HG03469 (cell line): Measurements from ENCODE around the gene ASB1.

Experiments
- ATAC-seq: cut with Tn5 transposase; IDR thresholded peaks from one replicate; pipeline ENCODE4 v1.9.1; 2021; ENCODE audit warnings: mild to moderate bottlenecking, moderate library complexity, moderate number of reproducible peaks; ENCODE audit not compliant: unreplicated experiment

Gene ASB1

DNA sequence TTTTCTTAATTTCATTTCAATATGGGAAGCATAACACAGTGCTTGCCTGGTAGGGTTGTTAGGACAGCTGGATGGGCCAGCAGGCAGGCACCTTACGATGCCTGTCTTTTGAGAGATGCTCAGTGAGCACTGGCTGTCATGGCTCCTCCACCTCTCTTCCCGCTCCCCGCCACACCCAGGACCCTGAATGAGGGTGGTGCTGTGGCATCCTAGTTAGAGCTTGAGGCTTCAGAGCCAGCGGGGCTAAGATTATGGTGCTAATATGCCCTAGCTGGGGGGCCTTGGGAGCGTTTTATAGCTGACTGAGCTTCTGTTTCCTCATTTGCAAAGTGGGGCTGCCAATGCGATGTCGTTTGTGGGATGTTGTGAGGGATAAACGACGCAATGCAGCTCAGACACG, 37.7 kb downstream of the ASB1 start:
- no peak for ATAC-seq

DNA sequence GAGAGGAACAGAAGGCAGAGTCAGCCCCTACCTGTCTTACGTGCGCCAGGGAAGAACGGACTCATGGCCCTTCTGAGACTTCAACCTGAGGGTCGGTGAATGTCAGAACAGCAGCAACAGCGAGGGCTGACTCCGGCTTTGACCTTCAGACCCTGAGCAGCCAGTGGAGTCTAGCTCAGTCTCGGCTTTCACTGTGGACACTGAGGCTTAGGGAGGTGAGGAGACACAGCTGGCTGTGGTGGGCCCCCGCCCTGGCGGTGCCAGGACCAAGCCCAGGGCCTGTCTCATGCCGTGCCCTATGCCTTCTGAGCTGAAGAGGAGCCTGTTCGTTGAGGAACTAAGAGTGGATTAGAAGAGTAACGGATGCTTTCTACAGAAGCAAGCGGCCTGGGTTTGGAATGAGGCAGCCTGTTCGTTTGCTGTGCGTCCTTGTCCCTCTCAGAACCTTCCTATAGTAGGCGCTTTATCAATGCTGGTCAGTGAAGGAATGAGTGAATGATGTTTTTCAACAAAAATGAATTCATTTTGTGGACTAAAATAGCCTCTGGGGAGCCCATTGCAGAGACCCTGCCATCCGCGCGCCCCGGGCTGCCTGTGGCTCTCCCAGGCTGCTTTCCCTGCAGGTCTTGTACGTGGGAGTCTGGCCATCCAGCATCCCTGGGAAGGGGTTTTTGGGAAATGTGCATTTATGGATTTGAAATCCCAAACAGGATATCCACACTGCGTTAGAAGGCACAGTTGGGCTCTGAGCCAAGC, 38.9 kb downstream of the ASB1 start:
- no peak for ATAC-seq

DNA sequence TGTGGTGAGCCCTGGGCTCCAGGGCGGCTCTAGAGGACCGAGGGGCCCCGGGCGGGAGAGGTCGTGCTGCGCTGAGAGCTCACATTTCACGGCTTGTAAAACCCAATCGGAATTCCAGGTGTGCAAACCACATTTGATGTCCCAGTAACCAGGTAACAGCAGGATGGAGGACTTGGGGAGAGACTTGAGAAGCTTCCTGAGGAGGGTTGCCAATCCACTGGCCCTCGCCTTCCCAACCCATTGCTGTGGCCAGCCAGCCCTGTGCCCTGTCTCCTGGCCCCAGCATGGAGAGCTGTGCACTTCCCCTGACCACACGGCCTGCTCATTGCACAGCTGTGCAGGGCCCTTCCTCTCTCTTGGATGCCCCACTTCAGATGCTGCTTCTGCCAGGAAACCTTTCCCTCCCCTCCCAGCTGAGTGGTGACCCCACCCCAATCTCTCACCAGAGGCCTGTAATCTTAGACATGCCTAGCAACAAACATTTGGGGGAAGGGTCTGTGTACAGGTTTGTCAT, 39.6 kb downstream of the ASB1 start:
- ATAC-seq = no peak

DNA sequence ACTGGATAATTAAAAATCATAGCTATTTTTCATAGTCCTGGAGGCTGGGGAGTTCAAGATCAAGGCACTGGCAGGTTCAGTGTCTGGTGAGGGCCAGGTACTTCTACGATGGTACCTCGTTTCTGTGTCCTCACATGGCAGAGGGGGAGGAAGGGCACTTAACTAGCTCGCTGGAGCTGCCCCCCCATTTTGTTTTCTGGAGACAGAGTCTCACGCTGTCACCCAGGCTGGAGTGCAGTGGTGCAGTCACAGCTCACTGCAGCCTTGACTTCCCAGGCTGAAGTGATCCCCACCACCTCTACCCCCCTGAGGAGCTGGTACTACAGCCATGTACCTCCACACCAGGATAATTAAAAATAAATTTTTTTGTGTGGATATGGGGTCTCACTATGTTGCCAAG, 40.3 kb downstream of the ASB1 start:
- ATAC-seq = no peak

DNA sequence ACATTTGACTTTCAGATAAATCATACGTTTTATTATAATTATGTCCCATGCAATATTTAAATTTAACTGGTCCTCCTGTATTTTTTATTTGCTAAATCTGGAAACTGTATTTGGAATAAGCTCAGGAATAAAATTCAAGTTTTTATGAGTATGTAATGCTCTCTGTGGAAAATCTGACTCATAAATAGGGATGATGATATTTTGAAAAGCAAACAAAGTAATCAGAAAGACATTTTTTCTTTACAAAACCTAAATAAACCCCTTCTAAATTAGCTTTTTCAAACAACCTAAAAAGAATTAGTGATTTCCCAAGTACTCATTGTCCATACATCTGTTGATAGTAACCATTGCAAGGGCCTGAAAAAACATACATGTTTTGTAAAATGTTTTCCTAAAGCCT, 41.1 kb downstream of the ASB1 start:
- no peak for ATAC-seq

DNA sequence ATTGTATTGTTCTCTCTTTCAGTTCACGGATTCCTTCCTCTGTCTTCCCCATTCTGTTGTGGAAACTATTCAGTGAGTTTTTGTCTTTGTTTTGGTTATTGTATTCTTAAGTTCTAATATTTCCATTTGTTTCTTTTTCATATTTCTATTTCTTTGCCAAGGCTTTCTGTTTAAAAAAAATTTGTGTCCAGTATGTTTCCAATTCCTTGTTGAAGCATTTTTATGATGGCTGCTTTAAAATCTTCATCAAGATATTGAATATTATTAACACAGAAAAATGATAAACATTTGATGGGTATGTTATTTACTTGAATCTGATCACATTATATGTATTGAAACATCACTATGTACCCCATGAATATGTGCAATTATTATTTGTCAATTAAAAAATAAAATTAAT, 42.4 kb downstream of the ASB1 start:
- no peak for ATAC-seq

DNA sequence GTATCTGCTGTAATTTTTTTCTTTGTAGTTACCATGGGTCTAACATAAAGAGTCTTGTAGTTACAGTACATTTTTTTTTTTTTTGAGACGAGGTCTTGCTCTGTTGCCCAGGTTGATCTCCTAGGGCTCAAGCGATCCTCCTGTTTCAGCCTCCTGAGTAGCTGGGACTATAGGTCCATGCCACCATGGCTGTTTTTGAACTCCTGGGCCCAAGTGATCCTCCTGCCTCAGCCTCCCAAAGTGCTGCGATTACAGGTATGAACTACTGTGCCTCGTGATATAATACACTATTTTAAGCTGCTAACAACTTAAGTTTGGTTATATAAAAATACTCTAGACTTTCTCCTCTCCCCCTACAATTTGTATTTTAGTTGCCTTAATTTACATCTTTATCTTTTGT, 46.3 kb downstream of the ASB1 start:
- ATAC-seq = no peak

DNA sequence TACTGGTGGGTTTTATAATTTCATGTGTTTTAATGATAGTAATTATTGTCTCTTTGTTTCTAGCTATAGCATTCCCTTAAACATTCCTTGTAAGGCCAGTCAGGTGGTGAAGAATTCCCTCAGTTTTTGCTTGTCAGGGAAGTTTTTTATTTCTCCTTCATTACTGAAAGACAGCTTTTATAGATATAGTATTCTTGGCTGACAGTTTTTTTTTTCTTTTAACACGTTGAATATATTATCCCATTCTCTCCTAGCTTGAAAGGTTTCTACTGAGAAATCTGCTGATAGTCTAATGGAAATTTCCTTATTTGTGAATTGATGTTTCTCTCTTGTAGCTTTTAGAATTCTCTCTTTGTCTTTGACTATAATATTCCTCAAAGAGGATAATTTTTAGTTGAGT, 46.8 kb downstream of the ASB1 start:
- ATAC-seq = no peak

DNA sequence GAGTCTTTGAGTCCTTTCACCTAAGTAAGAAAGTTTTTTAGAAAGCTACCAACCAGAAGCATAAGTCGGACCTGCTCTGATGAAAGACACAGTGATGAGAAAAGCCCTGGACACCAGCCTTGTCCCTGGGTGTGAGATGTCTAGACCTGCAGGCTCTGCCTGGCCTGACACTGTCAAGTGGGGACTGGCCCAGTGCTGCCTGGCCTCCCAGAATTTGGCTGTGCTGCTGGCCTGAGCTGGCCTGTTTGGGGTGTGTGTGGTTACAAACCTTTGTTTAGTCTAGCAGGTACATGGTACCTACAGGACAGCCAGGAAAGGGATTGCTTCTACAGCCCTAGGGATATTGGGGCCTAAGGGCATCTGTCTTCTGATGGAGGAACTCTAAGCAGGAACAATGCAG, 48.3 kb downstream of the ASB1 start:
- no peak for ATAC-seq

DNA sequence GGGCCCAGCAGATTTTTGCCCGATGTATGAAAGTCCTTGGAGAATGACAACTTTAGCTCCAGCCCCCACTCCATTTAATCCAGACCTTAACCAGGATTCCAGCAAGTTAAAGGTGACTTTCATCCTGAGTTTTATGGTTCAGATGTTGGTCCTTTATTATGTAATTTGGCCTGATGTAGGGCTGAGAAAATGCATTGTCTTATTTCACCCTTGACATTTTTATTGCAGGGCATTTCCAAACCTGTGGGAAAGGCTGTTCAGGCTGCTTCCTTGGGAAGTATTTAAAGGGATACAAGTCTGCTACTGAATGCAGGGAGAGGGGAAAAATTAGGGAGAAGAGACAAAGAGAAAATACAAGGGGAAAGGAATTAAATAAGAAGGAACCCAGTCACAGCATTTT, 48.8 kb downstream of the ASB1 start:
- no peak for ATAC-seq

DNA sequence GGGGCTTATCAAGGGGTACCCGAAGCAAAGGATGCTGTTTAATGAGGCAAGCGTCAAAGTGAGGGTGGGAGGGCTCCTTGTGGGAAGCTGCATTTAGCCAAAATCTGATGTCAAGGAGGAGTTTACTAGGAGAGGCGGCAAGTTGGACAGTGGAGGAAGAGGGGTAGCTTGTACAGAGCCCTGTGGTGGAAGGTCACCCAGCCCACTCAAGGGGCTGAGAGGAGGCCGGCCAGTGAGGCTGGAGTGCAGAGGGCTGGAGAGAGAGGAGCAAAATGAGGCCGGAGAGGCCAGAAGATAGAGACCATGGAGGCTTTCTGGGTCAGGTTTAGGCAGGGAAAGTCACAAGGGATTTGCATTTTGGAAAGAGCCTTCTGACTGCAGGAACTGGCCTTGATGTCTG, 49.5 kb downstream of the ASB1 start:
- ATAC-seq = no peak

DNA sequence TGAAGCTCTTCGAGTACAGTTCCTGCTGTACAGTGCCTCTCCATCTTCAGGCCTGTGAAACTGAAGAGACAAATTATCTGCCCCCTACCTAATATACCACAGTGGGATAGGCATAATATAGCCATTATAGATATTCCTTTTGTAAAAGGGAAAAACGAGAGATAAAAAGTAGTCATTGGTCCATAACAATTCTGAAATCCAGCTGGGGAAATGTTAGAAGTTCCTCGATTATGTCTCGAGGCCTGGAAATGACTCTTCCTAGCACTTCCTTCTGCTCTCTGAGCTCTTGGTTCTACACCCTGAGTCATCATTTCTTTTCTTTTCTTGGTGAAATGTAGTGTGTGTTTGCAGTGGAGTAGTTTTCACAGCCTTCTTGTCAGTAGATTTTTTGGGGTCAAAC, 51.5 kb downstream of the ASB1 start:
- ATAC-seq = no peak

DNA sequence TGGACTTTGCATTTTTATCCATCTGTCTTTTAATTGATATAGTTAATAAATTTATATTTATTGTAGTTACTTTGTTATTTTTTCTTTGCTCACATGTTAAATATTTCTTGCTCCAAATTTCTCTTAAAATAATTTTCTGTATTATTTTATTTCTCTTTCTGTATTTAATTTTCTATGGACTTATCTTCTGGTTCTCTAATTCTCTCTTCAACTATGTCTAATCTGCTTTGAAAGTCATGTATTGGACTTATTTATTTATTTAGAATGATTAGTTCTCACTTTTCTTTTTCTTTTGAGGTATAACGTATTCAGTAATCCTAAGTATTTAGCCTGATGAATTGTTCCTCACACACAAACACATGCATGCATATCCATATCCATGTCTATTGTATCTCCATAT, 53.1 kb downstream of the ASB1 start:
- no peak for ATAC-seq

DNA sequence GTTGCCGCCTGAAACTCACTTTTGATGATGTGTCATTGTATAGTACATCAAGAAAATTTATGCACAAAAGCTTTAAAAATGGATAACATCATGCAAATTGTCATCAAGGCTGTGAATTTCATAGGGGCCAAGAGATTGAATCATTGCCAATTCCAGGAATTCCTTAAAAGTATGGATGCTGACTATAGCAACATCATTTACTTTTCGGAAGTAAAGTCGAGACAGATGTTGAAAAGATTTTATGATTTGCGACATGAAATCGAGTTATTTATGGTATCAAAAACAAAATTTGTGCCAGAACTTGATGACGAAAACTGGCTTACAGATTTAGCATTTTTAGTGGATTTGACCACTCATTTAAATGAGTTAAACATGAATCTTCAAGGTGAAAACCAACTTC, 56.3 kb downstream of the ASB1 start:
- ATAC-seq = no peak

DNA sequence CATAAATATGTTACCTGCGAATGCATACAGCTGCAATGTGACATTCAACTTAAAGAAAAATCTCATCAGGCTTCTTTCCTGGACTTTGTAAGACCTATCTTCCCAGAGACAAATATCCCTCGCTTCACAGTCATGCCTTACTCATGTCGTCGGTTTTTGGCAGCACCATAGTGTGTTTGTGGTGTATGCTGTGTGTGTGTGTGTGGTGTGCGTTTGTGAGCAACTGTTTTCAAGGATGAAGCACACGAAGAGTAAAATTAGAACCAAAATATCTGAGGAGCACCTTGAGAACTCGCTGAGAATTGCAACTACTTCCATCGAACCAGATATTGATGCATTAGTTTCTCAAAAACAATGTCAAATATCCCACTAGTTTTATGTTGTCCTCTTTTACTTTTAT, 56.9 kb downstream of the ASB1 start:
- no peak for ATAC-seq

DNA sequence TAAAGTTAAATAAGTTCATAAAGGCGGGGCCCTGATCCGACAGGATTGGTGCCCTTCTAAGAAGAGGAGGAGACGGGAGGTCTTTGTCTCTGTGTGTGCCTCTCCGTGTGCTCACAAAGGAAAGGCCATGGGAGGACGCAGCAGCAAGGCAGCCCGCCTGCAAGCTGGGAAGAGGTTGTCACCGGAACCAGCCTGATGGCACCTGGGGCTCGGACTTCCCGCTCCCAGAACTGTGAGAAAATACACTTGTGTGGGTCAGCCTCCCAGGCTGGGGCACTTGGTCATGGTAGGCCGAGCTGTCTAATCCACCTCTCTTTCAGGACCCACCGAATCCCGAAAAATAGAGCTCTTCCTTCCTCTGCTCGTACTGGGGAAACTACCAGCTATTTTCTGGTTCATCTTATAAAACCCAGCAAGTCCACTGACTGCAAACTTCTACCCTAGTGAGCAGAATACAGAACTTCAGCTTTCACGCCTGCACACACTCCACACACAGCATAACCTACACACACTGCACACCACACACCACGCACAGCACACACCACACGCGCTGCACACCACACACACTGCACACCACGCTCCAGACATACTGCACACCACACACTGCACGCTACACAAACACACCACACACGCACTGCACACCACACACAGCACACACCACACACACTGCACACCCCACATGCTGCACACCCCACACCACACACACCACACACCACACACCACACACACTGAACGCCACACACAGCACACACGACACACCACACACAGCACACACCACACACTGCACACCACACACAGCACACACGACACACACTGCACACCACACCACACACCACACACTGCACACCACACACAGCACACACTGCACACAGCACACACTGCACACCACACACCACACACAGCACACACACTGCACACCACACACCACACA, 58.1 kb downstream of the ASB1 start:
- no peak for ATAC-seq

DNA sequence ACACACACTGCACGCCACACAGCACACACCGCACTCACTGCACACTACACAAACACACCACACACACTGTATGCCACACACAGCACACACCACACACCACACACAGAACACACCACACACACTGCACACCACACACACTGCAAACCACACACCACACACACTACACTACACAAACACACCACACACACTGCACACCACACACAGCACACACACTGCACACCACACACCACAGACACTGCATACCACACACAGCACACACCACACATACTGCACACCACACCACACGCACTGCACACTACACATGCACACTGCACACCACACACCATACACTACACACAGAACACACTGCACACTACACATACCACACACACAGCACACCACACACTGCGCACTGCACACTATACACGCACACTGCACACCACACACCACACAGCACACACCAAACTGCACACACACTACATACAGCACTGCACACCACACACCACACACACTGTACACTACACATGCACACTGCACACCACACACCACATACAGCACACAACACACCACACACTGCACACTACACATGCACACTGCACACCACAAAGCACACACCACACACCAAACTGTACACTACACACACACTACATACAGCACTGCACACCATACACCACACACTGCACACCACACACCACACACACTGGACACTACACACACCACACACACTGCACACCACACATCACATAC, 59.6 kb downstream of the ASB1 start:
- no peak for ATAC-seq

DNA sequence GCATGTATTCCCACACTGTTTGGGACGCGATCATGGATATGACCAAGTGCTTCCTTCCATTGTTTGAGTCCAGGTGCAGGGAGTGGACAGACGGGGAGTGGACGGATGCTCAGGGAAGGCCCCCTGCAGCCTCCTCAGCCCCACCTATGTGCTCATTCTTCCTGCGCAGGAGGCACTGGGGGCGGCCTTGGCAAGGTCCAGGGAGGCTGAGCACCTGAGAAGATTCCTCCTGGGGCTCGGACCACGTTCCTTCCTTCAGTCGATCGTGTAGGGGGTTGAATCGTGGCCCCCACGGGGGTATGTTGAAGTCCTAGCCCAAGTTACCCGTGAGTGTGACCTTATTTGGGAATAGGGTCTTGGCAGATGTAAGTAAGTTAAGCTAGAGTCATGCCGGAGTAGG, 60.4 kb downstream of the ASB1 start:
- ATAC-seq = no peak

DNA sequence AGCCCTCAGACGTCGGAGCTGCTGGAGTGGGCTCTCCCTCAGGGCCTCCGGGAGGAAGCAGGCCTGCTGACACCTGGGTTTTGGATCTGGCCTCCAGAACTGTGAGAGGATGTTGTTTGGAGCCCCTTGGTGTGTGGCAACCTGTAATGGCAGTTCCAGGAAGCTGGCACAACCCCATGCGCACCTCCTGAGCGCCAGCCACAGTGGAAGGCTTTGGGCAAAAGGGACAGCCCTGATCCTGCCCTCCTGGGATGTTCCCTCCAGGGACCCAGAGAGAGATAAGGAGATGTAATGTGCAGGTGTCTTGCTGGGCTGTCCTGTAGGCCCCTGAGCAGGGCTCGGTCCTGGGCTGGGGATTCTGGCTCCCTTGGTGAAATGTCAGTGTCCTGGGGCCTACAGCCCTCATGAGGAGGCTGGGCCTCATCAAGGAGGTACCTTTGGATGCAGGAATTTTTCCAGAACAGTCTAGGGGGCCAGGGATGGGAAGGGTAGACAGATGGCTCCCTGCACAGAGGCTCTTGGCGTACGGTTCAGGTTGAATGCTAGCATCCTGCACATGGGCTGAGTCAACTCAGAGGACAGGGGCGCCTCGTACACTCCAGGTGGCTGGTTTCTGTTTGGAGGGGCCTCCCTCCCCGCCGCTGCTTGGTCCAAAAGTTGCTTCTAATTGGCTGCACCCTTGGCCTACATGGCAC, 61.1 kb downstream of the ASB1 start:
- ATAC-seq = no peak

DNA sequence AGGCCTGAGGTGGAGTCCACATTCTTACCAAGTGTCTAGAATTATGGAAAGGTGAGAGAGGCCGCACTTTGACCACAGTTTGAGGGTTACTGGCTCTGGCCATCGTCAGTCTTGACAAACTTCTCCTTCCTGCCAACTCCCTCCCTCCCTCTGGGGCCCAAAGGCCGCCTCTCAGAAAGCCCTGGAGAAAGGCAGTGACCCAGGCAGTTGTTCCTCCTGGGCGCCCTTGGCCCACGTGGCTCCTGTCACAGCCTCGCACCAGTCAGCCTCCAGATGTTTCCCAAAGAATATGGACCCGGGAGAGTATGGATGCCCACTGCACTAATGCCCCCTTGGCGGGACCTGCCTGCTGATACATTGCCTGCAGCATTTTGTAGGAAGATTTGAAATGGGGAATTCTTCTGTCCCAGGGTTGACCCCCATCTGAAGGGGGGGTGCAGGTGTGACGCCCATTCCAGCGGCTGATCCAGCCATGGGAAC, 61.7 kb downstream of the ASB1 start:
- no peak for ATAC-seq

DNA sequence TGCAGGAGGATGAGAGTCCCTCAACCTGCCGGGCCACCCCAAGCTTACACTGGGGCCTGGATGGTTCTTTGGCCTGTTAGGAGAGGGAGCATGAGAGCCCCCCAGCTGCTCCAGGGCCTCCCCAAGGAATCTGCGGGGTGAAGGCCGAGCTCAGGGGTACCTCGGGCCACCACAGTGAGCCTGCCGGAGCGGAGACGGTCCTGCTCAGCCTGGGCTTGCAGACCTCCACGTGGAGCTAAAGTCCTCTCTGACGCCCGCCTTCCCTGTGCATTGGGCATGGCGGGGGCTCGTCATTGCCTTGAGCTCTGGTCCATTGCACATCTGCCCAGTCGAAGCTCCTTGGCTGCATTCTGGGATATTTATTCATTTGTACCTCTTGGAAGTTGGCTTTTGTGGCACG, 62.7 kb downstream of the ASB1 start:
- no peak for ATAC-seq
